CD4-positive, alpha-beta memory T cell (primary cell): ENCODE results near the gene PLPP4. TPM values are rescaled to one million over a fixed set of nuclear protein-coding genes. Genes with fewer than 3 reads are reported as not detected.
"Not testable (repeated sequence)": the region's sequence is repeated elsewhere in the genome, so short reads cannot be mapped to it uniquely, and the experiment has no call there.

Source experiments
- CTCF ChIA-PET: fragments of 350-600 bp; sonication (Branson Sonifier 250); formaldehyde crosslinking; loops from one replicate; lab custom pipeline; 2021; ENCODE audit warnings: inconsistent platforms; ENCODE audit not compliant: partially characterized antibody; lab: Charles Lee
- POLR2A ChIA-PET: fragments of 350-600 bp; sonication (Branson Sonifier 250); formaldehyde crosslinking; loops from one replicate; lab custom pipeline; 2021; ENCODE audit not compliant: partially characterized antibody; lab: Charles Lee
- DNase-seq, 5 donors: peaks; one replicate each; pipeline versions ENCODE4 v3.0.0 to v3.0.0-alpha.2; 2020 to 2022; ENCODE audit warnings: mixed read lengths in 1 of 5
- H3K27ac ChIP-seq: one replicate; pipeline ENCODE4 v1.7.0; 2013; ENCODE audit warnings: low read depth, low read length
- H3K27me3 ChIP-seq: 2 replicates; pipeline ENCODE4 v1.7.0; 2013; ENCODE audit warnings: mild to moderate bottlenecking, low read length, moderate library complexity; ENCODE audit not compliant: insufficient read depth
- H3K36me3 ChIP-seq: 2 replicates; pipeline ENCODE4 v1.7.0; 2013; ENCODE audit warnings: mild to moderate bottlenecking, low read length, moderate library complexity; ENCODE audit not compliant: insufficient read depth
- H3K4me1 ChIP-seq: 2 replicates; pipeline ENCODE4 v1.7.0; 2013; ENCODE audit warnings: mild to moderate bottlenecking, low read length, moderate library complexity; ENCODE audit not compliant: insufficient read depth
- H3K4me3 ChIP-seq, 2 donors: one replicate each; pipeline ENCODE4 v1.7.0; 2013; ENCODE audit warnings: low read length in 2 of 2, mild to moderate bottlenecking in 1 of 2
- H3K9me3 ChIP-seq, 2 donors: one replicate each; pipeline ENCODE4 v1.7.0; 2013; ENCODE audit warnings: low read length in 2 of 2, control low read depth in 1 of 2; ENCODE audit not compliant: control insufficient read depth in 1 of 2
- H3K27ac Mint-ChIP-seq, 7 donors: one replicate each; pipeline ENCODE4 v1.8.0; 2020 to 2021; ENCODE audit warnings: mixed read lengths in 7 of 7, mild to moderate bottlenecking in 6 of 7, inconsistent platforms in 3 of 7, moderate library complexity in 3 of 7
- H3K27me3 Mint-ChIP-seq, 2 donors: one replicate each; pipeline ENCODE4 v1.8.0; 2020 to 2021; ENCODE audit warnings: mixed read lengths in 2 of 2
- H3K36me3 Mint-ChIP-seq, 2 donors: one replicate each; pipeline ENCODE4 v1.8.0; 2020 to 2021; ENCODE audit warnings: mixed read lengths in 2 of 2, inconsistent platforms in 1 of 2, mild to moderate bottlenecking in 1 of 2
- H3K4me1 Mint-ChIP-seq, 4 donors: one replicate each; pipeline ENCODE4 v1.8.0; 2020 to 2021; ENCODE audit warnings: mixed read lengths in 4 of 4, mild to moderate bottlenecking in 1 of 4
- H3K4me3 Mint-ChIP-seq, 8 donors: one replicate each; pipeline ENCODE4 v1.8.0; 2020 to 2021; ENCODE audit warnings: mixed read lengths in 8 of 8, mild to moderate bottlenecking in 7 of 8, moderate library complexity in 6 of 8, inconsistent platforms in 3 of 8
- H3K9me3 Mint-ChIP-seq, 8 donors: one replicate each; pipeline ENCODE4 v1.8.0; 2020 to 2021; ENCODE audit warnings: mixed read lengths in 8 of 8, mild to moderate bottlenecking in 5 of 8, inconsistent platforms in 3 of 8, moderate library complexity in 1 of 8
- intact Hi-C: fragments of 100-400 bp; cut with micrococcal nuclease; formaldehyde crosslinking; loops from one replicate; pipeline ENCODE4 v1.15.1; 2023
- polyA plus RNA-seq, 2 donors: library from polyadenylated mRNA; unstranded; fragments of 300-500 nt; fragmentation: Illumina TruSeq; gene quantifications; one replicate each; pipeline ENCODE4 v1.2.3, GENCODE V29; 2021
- total RNA-seq, 2 experiments: library from RNA; stranded (reverse); gene quantifications; one replicate each; pipeline ENCODE4 v1.2.3, GENCODE V29; 2021

Gene PLPP4
- total and polyA plus RNA-seq, 4 experiments from 2014 or later, result not detected

DNA sequence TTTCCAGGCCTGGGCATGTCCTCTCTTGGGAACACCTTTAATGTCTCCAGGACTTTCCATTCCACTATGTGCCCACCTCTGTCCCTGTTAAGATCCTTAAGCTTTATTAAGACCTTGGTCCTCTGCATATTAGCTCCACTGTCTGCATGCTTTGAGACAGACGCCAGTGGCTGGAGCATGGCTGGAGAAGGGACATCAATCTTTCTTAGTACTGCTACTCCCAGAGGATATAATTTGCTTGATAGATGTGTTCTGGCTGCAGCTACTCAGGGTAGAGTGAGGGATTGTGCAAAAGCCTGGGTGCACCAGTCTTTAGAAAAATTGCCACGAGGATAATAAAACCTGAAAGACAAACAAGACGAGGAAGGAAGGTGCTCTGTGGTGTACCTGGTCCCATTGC, 42.9 kb downstream of the PLPP4 start:
- ChIA-PET CTCF (no interaction called here), POLR2A (no interaction called here)
- no peak overlapping the region for H3K27ac ChIP-seq
- no peak overlapping the region for H3K4me3 ChIP-seq
- Mint-ChIP-seq H3K27me3 (no peaks in the 10 kb centered on the region), H3K36me3 (no peaks in the 10 kb centered on the region), H3K4me3 (no peak overlapping the region), H3K27ac (peak overlapping the region in 1 of 7 donors; percentile 0), H3K4me1 (no peaks in the 10 kb centered on the region), H3K9me3 (peaks cover 0 to 3% (median 0%) of the 10 kb centered on the region in 8 donors)
- no peaks in the 10 kb centered on the region for H3K9me3 ChIP-seq
- DNase-seq, result no peak
- H3K36me3 ChIP-seq, result no peaks in the 10 kb centered on the region
- no peaks in the 10 kb centered on the region for H3K27me3 ChIP-seq
- intact Hi-C loops, result no loop called here
- no peaks in the 10 kb centered on the region for H3K4me1 ChIP-seq

DNA sequence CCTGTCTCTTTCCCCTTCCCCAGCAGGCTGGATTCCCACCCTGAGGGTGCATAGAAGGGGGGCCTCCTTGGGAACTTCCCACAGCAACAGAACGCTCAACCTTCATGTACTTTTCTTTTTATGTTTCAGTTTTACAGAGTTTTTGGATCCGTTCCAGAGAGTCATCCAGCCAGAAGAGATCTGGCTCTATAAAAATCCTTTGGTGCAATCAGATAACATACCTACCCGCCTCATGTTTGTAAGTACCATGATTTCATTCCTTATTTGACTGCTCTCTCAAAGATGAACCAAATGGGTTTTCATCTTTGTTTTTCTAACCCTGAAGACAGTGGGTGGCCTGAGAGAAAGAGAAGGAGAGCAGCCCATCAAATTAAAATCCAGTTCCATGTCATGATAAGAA, 46.7 kb downstream of the PLPP4 start:
- no peaks in the 10 kb centered on the region for H3K36me3 Mint-ChIP-seq
- CTCF ChIA-PET, result no interaction called here
- no peaks in the 10 kb centered on the region for H3K36me3 ChIP-seq

DNA sequence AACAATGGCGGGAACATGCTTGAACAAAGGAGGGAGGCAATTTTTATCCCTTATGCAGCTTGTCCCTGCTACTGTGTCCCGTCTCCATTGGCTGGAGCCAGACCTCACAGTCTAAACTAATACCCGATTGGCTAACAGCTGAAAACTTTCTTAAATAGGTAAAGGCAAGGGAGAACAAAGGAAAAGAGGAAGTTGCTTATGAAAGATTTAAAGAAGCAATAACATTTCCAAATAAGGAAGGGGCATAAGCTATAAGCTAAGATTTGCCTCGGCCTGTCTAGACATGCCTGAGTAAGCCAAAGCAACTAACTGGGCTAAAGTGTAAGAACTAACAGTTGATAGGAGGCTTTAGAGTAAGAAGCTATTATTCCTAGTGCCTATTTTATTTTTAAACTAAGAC, 47.2 kb downstream of the PLPP4 start:
- H3K4me1 ChIP-seq, POLR2A ChIA-PET: not testable (repeated sequence)

More for the DNA sequence above, 46.7 kb downstream of the PLPP4 start:
- no peak for DNase-seq
- no peak overlapping the region for H3K27ac ChIP-seq
- no peaks in the 10 kb centered on the region for H3K9me3 ChIP-seq
- H3K27me3 ChIP-seq, result no peaks in the 10 kb centered on the region
- POLR2A ChIA-PET, result no interaction called here
- Mint-ChIP-seq H3K27ac (no peak overlapping the region), H3K4me3 (no peak overlapping the region), H3K4me1 (no peaks in the 10 kb centered on the region), H3K27me3 (no peaks in the 10 kb centered on the region), H3K9me3 (peaks cover 0 to 9% (median under 1%) of the 10 kb centered on the region in 8 donors)
- H3K4me1 ChIP-seq, result no peaks in the 10 kb centered on the region
- intact Hi-C loops, result no loop called here
- H3K4me3 ChIP-seq, result no peak overlapping the region

DNA sequence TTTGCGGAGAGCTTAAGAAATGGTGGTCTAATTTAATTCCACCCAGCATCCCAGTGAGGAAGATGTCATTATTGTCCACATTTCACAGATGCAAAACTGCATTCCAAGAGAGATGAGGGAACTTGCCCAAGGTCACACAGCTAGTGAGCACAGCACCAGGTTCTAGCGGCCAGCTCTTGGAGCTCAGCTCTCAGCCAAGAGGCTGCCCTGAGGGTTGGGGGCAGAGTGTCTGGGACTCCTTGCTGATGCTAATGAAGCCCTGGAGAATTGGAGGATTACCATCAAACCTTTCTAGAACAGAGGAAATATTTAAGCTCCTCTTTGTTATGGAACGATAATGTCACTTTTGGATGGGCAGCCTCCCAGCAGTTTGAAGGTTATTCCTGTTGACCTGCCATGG, 48.0 kb downstream of the PLPP4 start:
- no peak overlapping the region for H3K27ac Mint-ChIP-seq
- Histone ChIP-seq H3K27ac (no peak overlapping the region), H3K4me1 (no peaks in the 10 kb centered on the region), H3K36me3 (no peaks in the 10 kb centered on the region), H3K27me3 (no peaks in the 10 kb centered on the region), H3K4me3 (no peak overlapping the region), H3K9me3 (no peaks in the 10 kb centered on the region)
- peaks cover 0 to 12% (median under 1%) of the 10 kb centered on the region in 8 donors for H3K9me3 Mint-ChIP-seq
- no peaks in the 10 kb centered on the region for H3K27me3 Mint-ChIP-seq
- ChIA-PET CTCF (no interaction called here), POLR2A (no interaction called here)
- no peak for DNase-seq
- no peaks in the 10 kb centered on the region for H3K36me3 Mint-ChIP-seq
- no peak overlapping the region for H3K4me3 Mint-ChIP-seq
- H3K4me1 Mint-ChIP-seq, result no peaks in the 10 kb centered on the region
- intact Hi-C loops, result no loop called here

More for the DNA sequence above, 47.2 kb downstream of the PLPP4 start:
- H3K4me3 Mint-ChIP-seq, H3K9me3 Mint-ChIP-seq, H3K4me1 Mint-ChIP-seq, H3K36me3 Mint-ChIP-seq, CTCF ChIA-PET, H3K4me3 ChIP-seq, H3K36me3 ChIP-seq, H3K27me3 ChIP-seq, intact Hi-C loops, H3K27ac ChIP-seq, DNase-seq, H3K27me3 Mint-ChIP-seq, H3K9me3 ChIP-seq, H3K27ac Mint-ChIP-seq: not testable (repeated sequence)

DNA sequence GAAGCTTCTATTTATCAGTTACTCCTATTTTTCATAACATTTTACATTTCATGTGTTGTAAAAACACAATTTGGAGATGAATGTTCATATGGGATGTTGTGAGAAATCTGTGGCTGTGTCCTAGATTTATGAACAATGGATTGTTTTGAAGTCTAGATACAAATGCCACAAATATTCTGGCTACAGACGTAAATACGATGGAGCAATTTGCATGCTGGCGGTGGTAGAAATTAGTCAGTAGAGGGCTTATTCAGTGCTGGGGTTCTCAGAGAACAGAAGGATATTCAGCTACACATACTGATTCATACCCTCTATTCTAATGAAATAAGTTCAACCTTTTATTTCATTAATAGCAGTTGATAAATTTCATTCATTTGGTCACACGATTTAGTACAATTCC, 48.8 kb downstream of the PLPP4 start:
- no peak overlapping the region for H3K27ac ChIP-seq
- no peak overlapping the region for H3K27ac Mint-ChIP-seq
- no peaks in the 10 kb centered on the region for H3K36me3 Mint-ChIP-seq
- intact Hi-C loops, result no loop called here
- no peak overlapping the region for H3K4me3 Mint-ChIP-seq
- H3K4me1 ChIP-seq, result no peaks in the 10 kb centered on the region
- H3K4me3 ChIP-seq, result no peak overlapping the region
- ChIA-PET POLR2A (no interaction called here), CTCF (no interaction called here)
- peaks cover 0 to 12% (median 0%) of the 10 kb centered on the region in 8 donors for H3K9me3 Mint-ChIP-seq
- no peaks in the 10 kb centered on the region for H3K4me1 Mint-ChIP-seq
- H3K27me3 ChIP-seq, result no peaks in the 10 kb centered on the region
- DNase-seq, result no peak
- H3K9me3 ChIP-seq, result no peaks in the 10 kb centered on the region
- no peaks in the 10 kb centered on the region for H3K36me3 ChIP-seq
- H3K27me3 Mint-ChIP-seq, result no peaks in the 10 kb centered on the region

DNA sequence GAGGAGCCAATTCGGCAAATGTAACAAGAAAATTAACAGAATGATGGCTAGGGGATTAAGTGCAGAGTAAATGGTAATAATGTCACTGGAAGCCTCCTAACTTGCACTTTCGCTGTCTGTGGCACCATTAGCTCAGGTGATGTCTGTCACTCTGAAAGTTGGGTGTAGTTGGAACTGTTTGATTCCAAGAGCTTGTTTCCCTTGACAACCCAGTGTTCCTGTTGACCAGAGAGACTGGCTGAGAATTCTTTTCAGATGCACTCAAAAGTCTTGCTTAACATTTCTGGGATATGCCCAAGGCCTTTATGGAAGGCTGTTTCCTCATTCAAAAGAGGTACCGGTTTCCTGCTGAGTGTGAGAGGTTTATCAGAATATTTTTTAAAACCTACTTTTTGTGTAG, 49.6 kb downstream of the PLPP4 start:
- no peaks in the 10 kb centered on the region for H3K4me1 Mint-ChIP-seq
- intact Hi-C loops, result no loop called here
- Histone ChIP-seq H3K36me3 (no peaks in the 10 kb centered on the region), H3K9me3 (no peaks in the 10 kb centered on the region), H3K27me3 (no peaks in the 10 kb centered on the region), H3K4me1 (no peaks in the 10 kb centered on the region), H3K4me3 (no peak overlapping the region), H3K27ac (no peak overlapping the region)
- ChIA-PET CTCF (no interaction called here), POLR2A (no interaction called here)
- no peaks in the 10 kb centered on the region for H3K36me3 Mint-ChIP-seq
- no peaks in the 10 kb centered on the region for H3K27me3 Mint-ChIP-seq
- H3K4me3 Mint-ChIP-seq, result no peak overlapping the region
- no peak overlapping the region for H3K27ac Mint-ChIP-seq
- DNase-seq, result no peak
- H3K9me3 Mint-ChIP-seq, result peaks cover 0 to 12% (median 1%) of the 10 kb centered on the region in 8 donors

DNA sequence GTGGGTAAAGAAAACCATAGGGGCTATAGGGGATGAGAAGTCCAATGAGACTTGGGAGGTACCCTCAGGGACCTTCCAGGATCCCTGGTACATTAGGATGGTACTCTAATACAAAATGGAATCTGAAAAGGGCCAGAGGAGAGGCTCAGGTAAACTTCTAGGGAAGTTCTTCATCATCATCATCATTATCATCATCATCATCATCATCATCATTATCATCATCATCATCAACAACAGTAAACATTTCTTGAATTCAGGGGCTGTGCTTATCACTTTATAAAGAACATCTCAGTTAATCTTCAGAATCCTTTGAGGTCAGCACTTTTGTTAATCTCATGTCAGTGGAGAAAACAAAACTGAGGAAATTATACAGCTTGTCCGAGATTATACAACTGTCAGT, 50.1 kb downstream of the PLPP4 start:
- Histone ChIP-seq H3K4me3 (no peak overlapping the region), H3K36me3 (no peaks in the 10 kb centered on the region), H3K27ac (no peak overlapping the region), H3K9me3 (no peaks in the 10 kb centered on the region), H3K27me3 (no peaks in the 10 kb centered on the region), H3K4me1 (no peaks in the 10 kb centered on the region)
- Mint-ChIP-seq H3K4me1 (no peaks in the 10 kb centered on the region), H3K9me3 (peaks cover 0 to 12% (median 1%) of the 10 kb centered on the region in 8 donors), H3K4me3 (no peak overlapping the region), H3K36me3 (no peaks in the 10 kb centered on the region), H3K27me3 (no peaks in the 10 kb centered on the region), H3K27ac (no peak overlapping the region)
- CTCF ChIA-PET, result no interaction called here
- DNase-seq, result no peak
- POLR2A ChIA-PET, result no interaction called here
- intact Hi-C loops, result no loop called here

DNA sequence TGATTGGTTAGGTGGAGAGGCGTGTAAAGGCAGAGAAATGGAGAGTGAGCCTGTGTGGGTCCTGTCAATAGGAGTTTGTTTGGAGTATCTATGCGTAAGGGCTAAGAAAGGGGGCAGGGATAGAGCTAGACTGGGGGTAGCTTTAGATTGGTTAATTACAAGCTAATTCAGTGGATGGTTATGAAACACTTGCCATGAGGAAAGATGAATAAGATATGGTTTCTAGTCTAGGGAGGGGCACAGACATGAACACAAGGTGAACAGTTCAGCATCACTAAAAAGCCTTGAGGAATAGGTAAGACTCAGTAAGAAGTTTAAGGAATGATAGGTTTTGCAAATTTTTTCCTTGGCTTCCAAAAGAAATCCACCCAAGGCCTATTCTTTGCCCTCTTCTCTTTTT, 50.6 kb downstream of the PLPP4 start:
- Histone ChIP-seq H3K27me3 (no peaks in the 10 kb centered on the region), H3K4me3 (no peak overlapping the region), H3K9me3 (no peaks in the 10 kb centered on the region), H3K36me3 (no peaks in the 10 kb centered on the region), H3K27ac (no peak overlapping the region), H3K4me1 (no peaks in the 10 kb centered on the region)
- Mint-ChIP-seq H3K27me3 (no peaks in the 10 kb centered on the region), H3K9me3 (peaks cover 0 to 12% (median 3%) of the 10 kb centered on the region in 8 donors), H3K36me3 (no peaks in the 10 kb centered on the region), H3K4me1 (no peaks in the 10 kb centered on the region), H3K27ac (no peak overlapping the region), H3K4me3 (no peak overlapping the region)
- POLR2A ChIA-PET, result no interaction called here
- intact Hi-C loops, result no loop called here
- no peak for DNase-seq
- CTCF ChIA-PET, result no interaction called here
